Kasumi-1 (cell line): ENCODE measurements around the gene PRR13.
"Not testable (repeated sequence)": the region's sequence is repeated elsewhere in the genome, so short reads cannot be mapped to it uniquely, and the experiment has no call there.

Experiments used
- DNase-seq, 2 experiments: peaks; one replicate each; lab custom pipeline; 2025; lab: John Stamatoyannopoulos, UW

The PRR13 gene, protein sequence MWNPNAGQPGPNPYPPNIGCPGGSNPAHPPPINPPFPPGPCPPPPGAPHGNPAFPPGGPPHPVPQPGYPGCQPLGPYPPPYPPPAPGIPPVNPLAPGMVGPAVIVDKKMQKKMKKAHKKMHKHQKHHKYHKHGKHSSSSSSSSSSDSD

DNA sequence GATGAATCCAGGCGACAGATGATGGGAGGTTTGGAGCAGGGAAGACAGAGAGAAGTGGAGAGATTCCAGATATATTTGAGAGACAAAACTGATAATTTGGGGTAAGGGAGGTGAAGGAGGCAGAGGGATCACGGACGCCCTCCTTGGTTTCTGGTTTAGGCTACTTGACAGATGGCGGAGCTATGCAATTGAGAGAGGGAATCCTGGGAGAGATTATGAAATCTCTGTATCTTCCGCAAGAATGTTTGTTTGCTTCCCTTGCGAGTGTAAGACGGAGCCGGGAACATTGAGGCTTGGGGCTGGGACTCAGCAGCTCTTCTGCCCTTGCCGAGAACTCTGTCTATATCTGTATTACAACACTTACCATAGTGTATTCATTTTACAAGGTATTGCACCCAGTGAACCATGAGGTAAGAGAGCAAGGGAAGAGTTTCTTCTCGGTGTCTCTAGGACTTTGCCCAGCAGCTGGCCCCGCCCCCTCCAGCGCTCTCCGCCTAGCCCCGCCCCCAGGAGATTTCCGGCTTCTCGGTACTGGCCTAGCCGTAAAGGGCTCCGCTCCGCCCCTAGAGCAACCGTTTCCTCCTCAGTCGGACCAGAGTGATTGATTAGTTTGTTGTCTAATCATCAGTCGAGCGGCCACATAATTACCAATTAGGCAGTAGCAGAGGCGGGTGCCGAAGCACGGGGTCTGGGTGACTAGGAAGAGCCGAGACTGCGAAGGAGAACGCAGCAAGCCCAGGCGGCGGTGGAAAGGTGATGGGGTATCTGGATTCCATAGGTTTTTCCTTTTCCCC is at the start of gene PRR13:
Gene PRR13 (plus strand): TSS at position 695 of the 794 bp plus-strand sequence. CDS start 981 bp downstream, outside the sequence.
- DNase-seq = peak; percentile 100

DNA sequence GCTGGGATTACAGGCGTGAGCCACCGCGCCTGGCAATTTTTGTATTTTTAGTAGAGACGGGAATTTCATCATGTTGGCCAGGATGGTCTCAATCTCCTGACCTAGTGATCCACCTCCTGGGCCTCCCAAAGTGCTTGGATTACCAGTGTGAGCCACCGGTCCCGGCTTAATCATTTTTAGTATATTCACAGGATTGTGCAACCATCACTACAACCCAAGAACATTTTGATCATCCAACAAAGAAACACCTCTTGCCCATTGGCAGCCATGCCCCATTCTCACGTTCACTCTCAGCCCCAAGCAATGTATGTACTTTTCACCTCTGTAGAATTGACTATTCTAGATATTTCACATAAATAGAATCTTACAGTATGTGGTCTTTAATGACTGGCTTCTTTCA is 41.6 kb upstream of the PRR13 start:
- no peak for DNase-seq

DNA sequence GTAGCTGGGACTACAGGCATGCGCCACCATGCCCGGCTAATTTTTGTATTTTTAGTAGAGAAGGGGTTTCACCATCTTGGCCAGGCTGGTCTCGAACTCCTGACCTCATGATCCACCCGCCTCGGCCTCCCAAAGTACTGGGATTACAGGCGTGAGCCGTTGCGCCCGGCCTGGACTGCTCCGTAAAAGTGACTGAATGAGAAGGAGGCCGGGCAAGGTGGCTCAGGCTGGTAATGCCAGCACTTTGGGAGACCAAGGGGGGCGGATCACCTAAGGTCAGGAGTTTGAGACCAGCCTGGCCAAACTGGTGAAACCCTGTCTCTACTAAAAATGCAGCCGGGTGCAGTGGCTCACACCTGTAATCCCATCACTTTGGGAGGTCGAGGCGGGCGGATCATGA is 39.2 kb upstream of the PRR13 start:
- not testable (repeated sequence) for DNase-seq

DNA sequence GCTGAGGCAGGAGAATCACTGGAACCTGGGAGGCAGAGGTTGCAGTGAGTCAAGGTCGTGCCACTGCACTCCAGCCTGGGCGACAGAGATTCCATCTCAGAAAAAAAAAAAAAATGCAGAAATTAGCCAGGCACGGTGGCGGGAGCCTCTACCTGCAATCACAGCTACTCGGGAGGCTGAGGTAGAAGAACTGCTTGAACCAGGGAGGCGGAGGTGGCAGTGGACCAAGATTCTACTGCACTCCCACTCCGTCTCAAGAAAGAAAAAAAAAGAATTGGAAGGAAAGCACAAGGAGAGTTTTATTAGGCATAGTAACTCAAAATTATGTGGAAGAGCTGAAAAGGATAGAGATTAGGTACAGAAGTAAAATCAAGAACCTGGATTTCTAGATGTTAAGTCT is 38.7 kb upstream of the PRR13 start:
- DNase-seq = no peak

DNA sequence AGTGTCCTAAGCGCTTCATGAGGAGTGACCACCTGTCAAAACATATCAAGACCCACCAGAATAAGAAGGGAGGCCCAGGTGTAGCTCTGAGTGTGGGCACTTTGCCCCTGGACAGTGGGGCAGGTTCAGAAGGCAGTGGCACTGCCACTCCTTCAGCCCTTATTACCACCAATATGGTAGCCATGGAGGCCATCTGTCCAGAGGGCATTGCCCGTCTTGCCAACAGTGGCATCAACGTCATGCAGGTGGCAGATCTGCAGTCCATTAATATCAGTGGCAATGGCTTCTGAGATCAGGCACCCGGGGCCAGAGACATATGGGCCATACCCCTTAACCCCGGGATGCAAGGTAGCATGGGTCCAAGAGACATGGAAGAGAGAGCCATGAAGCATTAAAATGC is 30.6 kb upstream of the PRR13 start:
- no peak for DNase-seq

DNA sequence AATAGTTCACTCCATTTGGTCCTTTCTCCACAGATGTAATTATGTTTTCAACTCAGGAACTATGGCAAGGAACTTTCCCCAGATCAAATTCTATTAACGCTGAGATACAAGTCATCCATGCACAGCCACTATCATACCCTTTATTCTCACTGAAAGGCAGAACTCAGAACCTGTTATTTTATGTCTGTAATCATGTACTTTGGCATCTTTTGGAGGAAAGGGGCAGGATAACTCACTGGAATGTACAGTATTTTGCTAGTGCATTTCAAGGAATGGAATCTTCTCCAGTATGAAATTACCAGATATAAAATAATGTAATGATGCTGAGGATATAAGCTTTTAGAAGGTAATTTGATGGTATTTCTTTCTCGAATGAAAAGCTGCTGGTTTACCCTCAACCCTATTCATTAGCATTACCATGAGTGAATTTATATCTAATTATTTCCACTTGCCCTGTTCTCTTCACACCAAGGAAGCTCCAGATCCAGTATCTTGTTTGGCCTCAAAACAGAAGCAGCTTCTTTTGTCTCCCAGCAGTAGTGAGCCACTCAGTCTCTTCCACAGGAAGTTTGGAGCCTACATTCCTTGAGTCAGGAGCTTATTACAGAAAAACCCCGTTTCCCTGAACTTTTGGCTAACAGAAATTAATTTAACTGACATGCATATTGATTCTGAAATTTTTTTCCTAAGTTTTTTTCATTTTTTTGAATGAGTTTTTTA is 27.9 kb upstream of the PRR13 start:
- DNase-seq = no peak

DNA sequence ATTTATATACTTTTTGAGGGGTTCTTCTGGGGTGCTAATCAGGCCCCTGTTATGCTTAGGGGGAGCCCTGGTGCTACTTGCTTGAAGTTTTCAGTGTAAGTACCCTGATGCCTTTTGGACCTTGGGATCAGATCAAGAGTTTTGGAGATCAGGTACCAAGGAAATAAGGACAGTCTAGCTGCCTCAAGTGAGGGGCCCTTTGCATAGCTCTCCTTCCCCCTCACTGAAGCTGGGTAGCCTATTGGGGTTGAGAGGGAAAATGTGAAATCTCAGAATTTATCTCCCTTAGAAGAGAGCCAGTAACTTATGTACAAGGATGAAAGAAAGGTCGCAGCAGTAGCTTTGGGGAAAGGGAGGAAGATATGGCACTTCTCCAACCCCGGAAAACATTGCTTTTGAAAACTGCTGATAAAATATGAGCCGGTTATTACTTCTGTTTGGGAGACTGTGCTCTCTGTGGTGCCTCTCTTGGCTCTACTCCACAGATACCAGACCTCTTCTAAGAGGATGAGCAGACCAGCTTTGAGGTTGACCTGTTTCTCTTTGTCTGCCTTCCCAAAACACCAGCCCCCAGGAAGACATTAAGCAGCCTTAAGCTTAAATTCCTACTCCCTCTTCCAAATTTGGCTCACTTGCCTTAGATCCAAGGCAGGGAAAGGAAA is 26.6 kb upstream of the PRR13 start:
- DNase-seq = no peak

DNA sequence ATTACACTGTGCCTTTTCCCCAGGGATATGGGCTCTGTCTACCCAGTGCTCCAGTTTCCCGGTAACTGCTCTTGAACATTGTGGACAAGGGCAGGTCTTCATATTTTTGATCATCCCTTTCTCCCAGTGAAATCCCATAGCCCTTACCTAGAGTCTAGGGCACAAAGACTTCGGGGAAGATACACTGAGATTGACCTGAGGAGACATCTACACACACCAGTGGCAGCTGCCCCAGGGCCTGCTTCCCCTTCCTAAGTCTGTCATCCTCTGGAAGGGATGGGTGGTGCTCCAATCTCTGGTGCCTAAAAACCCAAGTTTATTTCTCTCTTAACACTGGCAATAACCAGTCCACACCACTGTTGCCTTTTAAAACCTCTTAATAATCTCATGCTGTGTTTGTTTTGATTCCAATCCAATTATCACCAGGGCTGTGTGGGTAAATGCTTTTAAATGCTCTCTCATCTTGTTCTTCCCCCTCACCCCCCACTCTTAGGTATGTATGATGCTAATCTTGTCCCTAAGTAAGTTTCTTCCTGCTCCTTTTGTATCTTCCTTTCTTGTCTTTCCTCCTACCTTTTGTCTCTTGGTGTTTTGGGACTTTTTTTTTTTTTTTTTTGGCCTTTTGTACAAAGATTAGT is 25.7 kb upstream of the PRR13 start:
- not testable (repeated sequence) for DNase-seq

DNA sequence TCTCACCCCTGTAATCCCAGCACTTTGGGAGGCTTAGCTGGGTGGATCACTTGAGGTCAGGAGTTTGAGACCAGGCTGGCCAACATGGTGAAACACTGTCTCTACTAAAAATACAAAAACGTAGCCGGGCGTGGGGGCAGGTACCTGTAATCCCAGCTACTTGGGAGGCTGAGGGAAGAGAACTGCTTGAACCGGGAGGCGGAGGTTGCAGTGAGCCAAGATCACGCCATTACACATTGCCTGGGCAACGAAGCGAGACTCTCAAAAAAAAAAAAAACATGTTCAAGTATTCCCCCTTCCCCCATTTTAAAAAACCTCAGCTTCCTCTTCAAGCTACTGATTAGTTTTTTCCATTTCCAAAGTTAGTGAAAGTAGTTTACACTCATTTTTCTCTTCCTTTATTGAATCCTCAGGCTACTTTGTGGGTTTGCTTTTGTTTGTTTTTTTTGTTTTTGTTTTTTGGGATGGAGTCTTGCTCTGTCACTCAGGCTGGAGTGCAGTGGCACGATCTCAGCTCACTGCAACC is 24.2 kb upstream of the PRR13 start:
- peak; percentile 52 to 56 for DNase-seq

DNA sequence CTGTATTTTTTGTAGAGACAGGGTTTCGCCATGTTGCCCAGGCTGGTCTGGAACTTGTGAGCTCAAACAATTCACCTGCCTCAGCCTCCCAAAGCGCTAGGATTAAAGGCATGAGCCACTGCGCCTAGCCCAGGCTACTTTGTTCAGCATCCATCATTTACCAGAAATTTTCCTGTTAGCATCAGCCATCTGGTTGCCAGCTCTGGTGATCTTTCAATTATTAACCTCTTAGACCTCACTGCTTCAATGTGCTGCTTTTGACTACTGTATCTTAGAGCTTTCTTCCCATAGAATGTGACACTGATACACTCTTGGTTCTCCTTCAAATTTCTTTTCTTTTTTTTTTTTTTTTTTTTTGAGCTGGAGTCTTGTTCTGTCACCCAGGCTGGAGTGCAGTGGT is 23.3 kb upstream of the PRR13 start:
- no peak for DNase-seq

DNA sequence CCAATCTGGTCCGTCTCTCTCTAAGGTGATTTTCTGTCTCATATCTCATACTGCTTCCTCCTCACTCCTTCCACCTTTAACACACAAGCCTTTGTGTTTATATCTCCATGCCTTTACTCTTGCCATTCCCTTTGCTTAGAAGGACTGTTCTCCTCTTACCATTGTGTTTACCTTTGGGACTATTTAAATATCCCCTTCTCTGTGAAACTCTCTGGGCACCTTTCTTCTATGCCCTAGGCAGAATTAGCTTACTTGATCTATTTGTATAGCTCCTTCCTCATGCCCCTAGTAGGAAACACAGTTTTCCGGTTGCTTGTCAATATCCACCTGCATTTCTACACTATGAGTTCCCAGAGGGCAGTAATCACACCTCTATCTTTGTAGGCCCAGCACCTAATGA is 21.8 kb upstream of the PRR13 start:
- DNase-seq = no peak

DNA sequence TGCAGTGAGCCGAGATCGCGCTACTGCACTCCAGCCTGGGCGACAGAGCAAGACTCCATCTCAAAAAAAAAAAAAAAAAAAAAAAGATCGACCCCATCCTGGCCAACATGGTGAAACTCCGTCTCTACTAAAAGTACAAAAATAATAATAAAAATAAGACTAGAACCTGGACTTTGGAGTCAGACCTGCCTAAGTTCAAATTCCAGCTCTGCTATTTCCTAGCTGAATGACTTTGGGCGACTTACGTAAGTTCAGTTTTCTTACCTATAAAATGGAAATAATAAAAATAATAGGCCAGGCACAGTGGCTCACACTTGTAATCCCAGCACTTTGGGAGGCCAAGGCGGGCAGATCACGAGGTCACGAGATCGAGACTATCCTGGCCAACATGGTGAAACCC is 19.3 kb upstream of the PRR13 start:
- not testable (repeated sequence) for DNase-seq

DNA sequence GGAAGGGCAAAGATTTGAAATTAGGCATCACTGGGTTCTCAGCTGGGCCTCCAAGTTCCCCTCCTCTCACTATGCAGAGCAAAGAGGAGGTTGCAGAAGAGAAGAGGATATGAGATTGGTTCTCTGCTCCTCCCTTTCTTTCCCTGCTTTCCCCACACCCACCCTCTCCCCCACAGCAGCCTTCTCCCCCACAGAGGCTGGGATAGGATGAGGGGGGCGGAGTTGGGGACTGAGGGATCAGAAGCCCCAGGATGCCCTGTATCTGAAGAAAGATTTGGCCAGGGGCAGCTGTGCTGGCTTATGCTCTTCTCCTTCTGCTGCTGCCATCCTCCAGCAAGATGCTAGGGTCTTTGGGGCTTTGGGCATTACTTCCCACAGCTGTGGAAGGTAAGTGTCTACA is 17.9 kb upstream of the PRR13 start, which contains the start of gene AMHR2:
Gene AMHR2 (plus strand): TSS at position 259 of the 400 bp plus-strand sequence. CDS start 80 bp downstream, at position 339.
- no peak for DNase-seq

DNA sequence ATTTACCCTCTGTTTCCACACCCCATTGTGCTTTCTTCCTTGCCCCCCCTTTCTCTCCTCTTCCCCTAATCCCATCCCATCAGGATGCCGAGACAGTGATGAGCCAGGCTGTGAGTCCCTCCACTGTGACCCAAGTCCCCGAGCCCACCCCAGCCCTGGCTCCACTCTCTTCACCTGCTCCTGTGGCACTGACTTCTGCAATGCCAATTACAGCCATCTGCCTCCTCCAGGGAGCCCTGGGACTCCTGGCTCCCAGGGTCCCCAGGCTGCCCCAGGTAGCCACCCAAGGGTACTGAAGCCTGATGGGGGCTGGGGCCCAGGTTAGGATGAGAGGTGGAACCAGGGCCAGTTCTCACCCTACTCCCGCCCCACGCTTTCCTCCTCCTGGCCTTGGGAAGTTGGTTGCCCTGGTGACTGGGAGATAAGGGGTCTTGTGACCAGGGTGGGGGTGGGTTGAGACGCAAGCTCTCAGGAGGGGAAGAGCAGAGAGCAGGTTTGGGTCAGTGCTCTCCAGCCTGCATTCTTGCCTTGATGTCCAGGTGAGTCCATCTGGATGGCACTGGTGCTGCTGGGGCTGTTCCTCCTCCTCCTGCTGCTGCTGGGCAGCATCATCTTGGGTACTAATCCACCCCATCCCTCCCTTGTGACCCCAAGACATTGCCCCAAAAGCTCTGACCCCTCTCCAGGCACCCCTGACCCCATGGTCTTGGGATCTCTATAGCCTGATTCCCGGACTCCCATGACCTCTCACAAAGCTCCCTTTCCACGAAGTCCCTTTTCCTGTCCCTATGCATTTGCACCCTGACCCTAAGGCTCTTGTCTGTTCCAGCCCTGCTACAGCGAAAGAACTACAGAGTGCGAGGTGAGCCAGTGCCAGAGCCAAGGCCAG is 16.7 kb upstream of the PRR13 start:
- DNase-seq = no peak

DNA sequence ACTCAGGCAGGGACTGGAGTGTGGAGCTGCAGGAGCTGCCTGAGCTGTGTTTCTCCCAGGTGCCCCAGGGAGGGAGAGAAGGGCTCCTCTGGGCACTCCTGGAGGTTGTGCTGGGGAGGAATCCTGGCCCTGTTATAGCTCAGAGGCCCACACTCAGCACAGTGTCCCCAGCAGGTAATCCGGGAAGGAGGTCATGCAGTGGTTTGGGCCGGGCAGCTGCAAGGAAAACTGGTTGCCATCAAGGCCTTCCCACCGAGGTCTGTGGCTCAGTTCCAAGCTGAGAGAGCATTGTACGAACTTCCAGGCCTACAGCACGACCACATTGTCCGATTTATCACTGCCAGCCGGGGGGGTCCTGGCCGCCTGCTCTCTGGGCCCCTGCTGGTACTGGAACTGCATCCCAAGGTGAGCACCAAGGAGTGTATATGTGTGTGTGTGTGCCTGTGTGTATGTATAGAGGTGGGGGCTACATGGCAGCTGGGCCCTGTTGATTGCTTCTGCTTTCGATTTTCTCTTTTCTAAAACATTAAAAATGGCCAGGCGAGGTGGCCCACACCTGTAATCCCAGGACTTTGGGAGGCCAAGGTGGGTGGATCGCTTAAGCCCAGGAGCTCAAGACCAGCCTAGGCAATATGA is 15.9 kb upstream of the PRR13 start:
- DNase-seq = no peak

DNA sequence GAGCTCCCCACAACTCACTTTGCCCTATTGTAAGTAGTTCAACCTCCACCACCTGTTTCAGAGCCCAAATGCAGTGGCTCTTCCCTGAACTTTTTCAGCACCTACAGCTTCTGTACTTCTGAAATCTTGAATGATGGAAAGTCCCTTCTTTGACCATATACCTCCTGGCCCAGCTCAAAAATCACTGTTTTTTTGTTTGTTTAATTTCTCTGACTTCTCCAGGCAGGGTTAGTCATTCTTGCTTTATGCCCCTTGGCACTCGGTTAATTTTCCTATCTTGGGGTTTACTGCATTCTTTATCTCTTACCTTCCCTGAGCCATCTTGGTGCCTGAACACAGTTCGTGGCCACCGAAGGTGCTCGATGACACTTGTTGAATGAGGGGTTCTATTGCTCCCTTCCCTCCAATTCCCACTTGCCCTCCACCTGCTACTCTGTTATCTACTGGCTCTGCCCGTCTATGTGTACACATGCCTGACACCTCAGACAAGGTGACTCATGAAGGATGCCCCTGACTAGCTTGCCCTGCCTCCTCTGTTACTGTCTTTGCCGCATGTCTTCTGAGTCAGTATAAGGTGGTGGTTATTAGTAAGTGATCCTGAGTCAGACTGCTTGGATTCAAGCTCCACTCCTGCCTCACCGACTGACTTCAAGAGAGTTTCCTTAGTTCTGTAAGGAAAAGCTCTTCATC is 13.5 kb upstream of the PRR13 start:
- DNase-seq = no peak

DNA sequence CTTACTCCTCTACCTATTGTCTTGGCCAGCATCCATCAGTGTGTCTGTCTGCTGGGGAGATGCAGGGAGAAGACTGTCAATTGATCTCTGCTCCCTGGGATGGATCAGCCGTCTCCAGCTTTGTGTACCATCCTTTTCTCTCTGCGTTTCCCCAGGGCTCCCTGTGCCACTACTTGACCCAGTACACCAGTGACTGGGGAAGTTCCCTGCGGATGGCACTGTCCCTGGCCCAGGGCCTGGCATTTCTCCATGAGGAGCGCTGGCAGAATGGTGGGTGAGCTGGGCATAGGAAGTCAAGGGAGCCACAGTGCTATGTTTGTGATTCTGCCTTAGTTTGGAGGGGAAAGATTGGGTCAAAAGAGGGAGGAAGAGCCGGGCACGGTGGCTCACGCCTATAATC is 12.8 kb upstream of the PRR13 start:
- no peak for DNase-seq

DNA sequence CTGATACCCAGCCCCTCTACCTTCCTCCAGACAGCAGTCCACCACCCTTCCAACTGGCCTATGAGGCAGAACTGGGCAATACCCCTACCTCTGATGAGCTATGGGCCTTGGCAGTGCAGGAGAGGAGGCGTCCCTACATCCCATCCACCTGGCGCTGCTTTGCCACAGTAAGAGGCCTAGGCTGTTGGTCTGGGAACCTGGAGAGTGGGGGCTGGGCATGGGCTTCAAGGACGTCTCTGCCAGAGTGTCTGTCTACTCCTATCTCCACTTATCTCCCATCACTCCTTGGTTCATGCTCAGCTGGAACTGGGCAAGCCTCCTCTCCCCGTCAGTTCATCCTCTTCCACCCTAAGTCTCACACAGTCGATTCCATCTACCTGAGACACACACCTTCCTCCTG is 11.4 kb upstream of the PRR13 start:
- no peak for DNase-seq

DNA sequence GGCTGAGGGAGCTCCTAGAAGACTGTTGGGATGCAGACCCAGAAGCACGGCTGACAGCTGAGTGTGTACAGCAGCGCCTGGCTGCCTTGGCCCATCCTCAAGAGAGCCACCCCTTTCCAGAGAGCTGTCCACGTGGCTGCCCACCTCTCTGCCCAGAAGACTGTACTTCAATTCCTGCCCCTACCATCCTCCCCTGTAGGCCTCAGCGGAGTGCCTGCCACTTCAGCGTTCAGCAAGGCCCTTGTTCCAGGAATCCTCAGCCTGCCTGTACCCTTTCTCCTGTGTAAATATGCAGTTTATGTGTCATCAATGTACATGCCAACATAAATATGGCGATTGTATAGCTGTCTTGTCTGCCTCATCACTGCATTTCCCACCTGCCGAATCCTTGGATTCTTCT is 10.3 kb upstream of the PRR13 start:
- no peak for DNase-seq

DNA sequence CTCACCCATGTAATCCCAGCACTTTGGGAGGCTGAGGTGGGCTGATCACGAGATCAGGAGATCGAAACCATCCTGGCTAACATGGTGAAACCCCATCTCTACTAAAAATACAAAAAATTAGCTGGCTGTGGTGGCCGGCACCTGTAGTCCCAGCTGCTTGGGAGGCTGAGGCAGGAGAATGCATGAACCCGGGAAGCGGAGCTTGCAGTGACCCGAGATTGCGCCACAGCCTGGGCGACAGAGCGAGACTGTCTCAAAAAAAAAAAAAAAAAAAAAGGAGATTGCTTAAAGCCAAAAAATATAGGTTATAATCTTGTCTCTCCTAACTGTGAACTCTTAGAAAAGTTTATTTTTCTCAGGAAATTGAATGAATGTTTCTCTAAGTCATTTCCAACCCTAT is 6.2 kb upstream of the PRR13 start:
- not testable (repeated sequence) for DNase-seq
